ENCODE measurements around the gene CEP85L.

- TF ChIP-seq TFDP2 (CRISPR knock-in tag; IDR thresholded peaks at IDR 0.05) (no peak), ZHX1 (CRISPR knock-in tag; IDR thresholded peaks at IDR 0.05; ENCODE audit: low read depth) (no peak), STAT6 (CRISPR knock-in tag; IDR thresholded peaks at IDR 0.05; ENCODE audit: borderline replicate concordance) (no peak), ADNP (CRISPR knock-in tag; IDR thresholded peaks at IDR 0.05) (no peak), CBFB (CRISPR knock-in tag; IDR thresholded peaks at IDR 0.05) (no peak), TRIM24 (CRISPR knock-in tag; IDR thresholded peaks at IDR 0.05) (no peak), ATF3 (CRISPR knock-in tag; IDR thresholded peaks at IDR 0.05) (no peak), POLR2AphosphoS5 (IDR thresholded peaks at IDR 0.05; ENCODE audit: low read depth, low read length) (no peak)
Observed at GRCh38 chr6:118667988-118668387, 16.6 kb upstream of the CEP85L start.

Data from HepG2 (cell line).